ENCODE measurements around the gene GRIN2A.

- TF ChIP-seq POLR2AphosphoS5 (IDR thresholded peaks at IDR 0.05) (no peak), CTCF (IDR thresholded peaks at IDR 0.05) (no peak), POLR2A (IDR thresholded peaks at IDR 0.05; ENCODE audit: low read depth) (no peak), EP300 (IDR thresholded peaks at IDR 0.05) (no peak)
These were observed 114.4 kb downstream of the GRIN2A start for GRCh38 chr16:10067835-10068234.
